Brain microvascular endothelial cell (primary cell): Measurements from ENCODE around the gene SERPINC1.

Experiments
- DNase-seq: peaks from one replicate; pipeline ENCODE4 v3.0.0-alpha.2; 2020
- H3K27ac ChIP-seq: fragments of 250-450 bp; sonication (Bioruptor Pico); 2 replicates; pipeline ENCODE4 v1.5.1; 2020; ENCODE audit warnings: mild to moderate bottlenecking, moderate library complexity
- H3K27me3 ChIP-seq: fragments of 250-450 bp; sonication (Bioruptor Pico); replicated peaks from 2 replicates; pipeline ENCODE4 v1.5.1; 2020; ENCODE audit warnings: mild to moderate bottlenecking
- H3K36me3 ChIP-seq: fragments of 250-450 bp; sonication (Bioruptor Pico); replicated peaks from 2 replicates; pipeline ENCODE4 v1.5.1; 2020; ENCODE audit warnings: mild to moderate bottlenecking
- H3K4me3 ChIP-seq: 2 replicates; pipeline ENCODE4 v1.5.1; 2011; ENCODE audit warnings: low read depth, mild to moderate bottlenecking, control low read depth, low read length, moderate library complexity
- CTCF ChIP-seq: IDR thresholded peaks from 2 replicates; pipeline ENCODE4 v1.5.1; 2011; ENCODE audit warnings: low read depth, mild to moderate bottlenecking, moderate library complexity, low read length, control low read depth, inconsistent platforms; ENCODE audit errors: missing control alignments
- in situ Hi-C: cut with HindIII; loops from 2 replicates; pipeline ENCODE4 v1.10.0; 2017; ENCODE audit warnings: low sequenced_read_pairs, low pct_ligation_motif_present

The SERPINC1 gene

GRCh38 chr1:173903827-173904531 is 13.1 kb downstream of the SERPINC1 start:
- H3K27ac ChIP-seq: no peak overlapping the region
- no peak overlapping the region for H3K4me3 ChIP-seq
- H3K36me3 ChIP-seq: no peaks in the 10 kb centered on the region
- in situ Hi-C loops: no loop called here
- TF ChIP-seq CTCF: no peak
- DNase-seq: no peak
- no peaks in the 10 kb centered on the region for H3K27me3 ChIP-seq

GRCh38 chr1:173900992-173901391 is 16.1 kb downstream of the SERPINC1 start:
- Histone ChIP-seq H3K36me3 (no peaks in the 10 kb centered on the region), H3K27ac (no peak overlapping the region), H3K4me3 (no peak overlapping the region), H3K27me3 (no peaks in the 10 kb centered on the region)
- DNase-seq: no peak
- in situ Hi-C loops: no loop called here
- no peak for TF ChIP-seq CTCF

- Histone ChIP-seq H3K27me3 (no peaks in the 10 kb centered on the region), H3K27ac (no peak overlapping the region), H3K4me3 (no peak overlapping the region), H3K36me3 (no peaks in the 10 kb centered on the region)
- TF ChIP-seq CTCF: no peak
- in situ Hi-C loops: no loop called here
- DNase-seq: no peak
Measured at GRCh38 chr1:173900427-173900826, 16.7 kb downstream of the SERPINC1 start.

GRCh38 chr1:173894189-173894588 is 22.9 kb downstream of the SERPINC1 start:
- Histone ChIP-seq H3K27me3 (no peaks in the 10 kb centered on the region), H3K27ac (no peak overlapping the region), H3K4me3 (no peak overlapping the region), H3K36me3 (no peaks in the 10 kb centered on the region)
- TF ChIP-seq CTCF: no peak
- no peak for DNase-seq
- in situ Hi-C loops: no loop called here

- H3K36me3 ChIP-seq: no peaks in the 10 kb centered on the region
- in situ Hi-C loops: no loop called here
- no peak for TF ChIP-seq CTCF
- DNase-seq: no peak
- H3K27ac ChIP-seq: no peak overlapping the region
- H3K4me3 ChIP-seq: no peak overlapping the region
- no peaks in the 10 kb centered on the region for H3K27me3 ChIP-seq
Measured at GRCh38 chr1:173893611-173894010, 23.5 kb downstream of the SERPINC1 start.

- no peak overlapping the region for H3K4me3 ChIP-seq
- H3K27ac ChIP-seq: no peak overlapping the region
- DNase-seq: no peak
- no peak for TF ChIP-seq CTCF
- H3K36me3 ChIP-seq: peaks cover 13% of the 10 kb centered on the region
- in situ Hi-C loops: no loop called here
- H3K27me3 ChIP-seq: no peaks in the 10 kb centered on the region
Measured at GRCh38 chr1:173889885-173890284, 27.2 kb downstream of the SERPINC1 start.
